Stimulated activated CD4-positive, alpha-beta T cell treated with anti-CD3 and anti-CD28 coated beads, Interleukin-2, amount 100 ng/mL, for 4 hours (primary cell): Measurements from ENCODE around the gene ADRA2B.
A peak's percentile ranks its signal among the peaks of the same experiment; 100 is the strongest.
"Not testable (repeated sequence)": the region's sequence is repeated elsewhere in the genome, so short reads cannot be mapped to it uniquely, and the experiment has no call there.

Experiments used
- DNase-seq: peaks from one replicate; pipeline ENCODE4 v3.0.0-alpha.2; 2020; ENCODE audit warnings: low read depth

ADRA2B gene

DNA sequence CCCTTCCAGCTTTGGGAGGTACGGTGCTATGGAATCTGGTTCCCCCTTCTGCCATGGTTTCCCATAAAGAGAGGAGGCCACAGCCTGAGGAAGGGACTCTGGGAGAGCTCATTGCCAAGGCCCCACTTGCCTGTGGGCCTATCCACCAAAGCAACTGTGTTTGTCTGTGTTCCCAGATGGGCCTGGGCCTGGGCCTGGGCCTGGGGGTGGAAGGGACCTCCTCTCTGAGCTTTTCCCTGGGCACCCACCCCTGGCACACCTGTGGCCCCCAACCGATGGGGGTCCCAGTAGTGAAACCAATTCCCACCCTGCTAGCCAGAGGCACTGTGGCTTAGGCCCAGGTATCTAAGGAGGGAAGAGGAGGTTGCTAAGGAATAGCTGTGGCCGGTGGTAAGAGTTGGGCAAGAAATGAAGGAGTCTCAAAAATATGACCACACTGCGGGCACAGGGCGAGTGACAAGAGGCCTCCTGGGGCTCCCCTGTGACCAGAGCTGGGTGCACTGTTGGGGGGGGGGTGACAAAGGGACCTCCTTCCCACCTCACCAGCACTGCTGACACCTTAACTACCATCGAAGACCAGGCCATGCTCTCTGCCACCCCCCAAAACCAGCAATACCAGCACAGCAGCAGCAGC lies 33.8 kb upstream of the ADRA2B start:
- DNase-seq, result no peak

DNA sequence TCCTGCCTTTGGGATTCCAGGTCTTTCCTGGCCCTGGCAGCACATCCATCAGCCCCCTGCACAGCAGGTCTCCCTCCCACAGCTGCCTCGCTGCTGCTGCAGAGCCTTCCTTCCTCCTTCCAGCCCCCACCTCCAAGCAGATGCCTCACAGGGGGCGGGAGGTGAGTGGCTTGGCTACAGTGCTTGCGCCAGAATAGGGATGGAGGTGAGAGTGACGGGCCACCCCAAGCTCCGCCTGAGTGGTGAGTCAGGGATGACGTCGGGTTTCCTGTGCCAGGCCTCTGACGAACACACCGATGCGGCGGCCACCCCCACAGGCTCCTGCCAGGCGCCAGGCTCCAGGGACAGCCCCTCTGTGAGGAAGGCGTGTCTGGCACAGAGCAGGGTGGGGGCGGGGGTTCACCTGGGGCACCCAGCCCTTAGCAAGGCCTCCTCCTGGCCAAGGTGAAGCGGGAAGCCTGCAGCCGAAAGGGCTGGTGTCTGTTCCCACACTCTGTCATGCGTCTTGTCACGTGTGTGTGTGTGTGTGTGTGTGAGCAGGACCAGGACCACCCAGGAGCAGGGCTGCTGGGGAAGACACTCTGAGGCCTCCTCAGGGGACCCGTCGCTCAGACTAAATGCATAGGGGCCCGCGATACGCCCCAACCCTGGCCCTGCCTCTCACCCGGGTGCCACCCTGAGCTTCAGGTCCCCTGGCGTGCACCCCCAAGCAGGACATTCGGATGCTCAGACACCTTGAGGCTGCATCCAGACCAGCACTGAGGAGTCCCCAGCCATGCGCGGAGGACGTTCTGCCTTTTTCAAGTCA lies 32.2 kb upstream of the ADRA2B start:
- DNase-seq, result peak; percentile 99

DNA sequence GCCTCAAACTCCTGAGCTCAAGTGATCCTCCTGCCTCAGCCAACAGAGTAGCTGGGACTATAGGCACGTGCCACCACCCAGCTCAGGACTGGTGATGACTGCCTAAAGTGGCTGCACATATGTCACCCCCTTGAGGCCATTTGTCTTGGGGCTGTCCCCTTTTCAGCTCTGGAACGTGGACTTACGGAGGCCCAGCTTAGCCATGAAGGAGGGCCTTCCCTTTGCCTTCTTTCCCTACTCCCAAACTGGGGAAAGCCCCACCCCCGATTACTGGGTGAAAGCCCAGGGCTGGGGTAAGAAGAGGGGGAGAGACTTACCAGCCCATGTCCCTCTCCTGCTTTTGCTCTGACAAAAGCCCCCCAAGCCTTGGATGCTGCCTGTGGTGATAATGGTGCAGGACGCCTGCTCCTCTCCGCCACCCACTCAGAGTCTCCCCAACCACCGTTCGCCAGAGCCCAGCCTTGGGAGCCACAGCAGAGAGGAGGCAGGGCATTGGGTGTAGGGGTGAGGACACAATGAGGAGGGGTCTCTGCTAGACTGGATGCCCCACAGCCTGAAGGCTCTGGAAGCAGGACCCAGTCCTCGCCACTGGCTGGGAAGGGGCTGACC lies 31.3 kb upstream of the ADRA2B start:
- DNase-seq, result no peak

- no peak for DNase-seq
Observed at GRCh38 chr2:96146881-96147592, 30.7 kb upstream of the ADRA2B start.

DNA sequence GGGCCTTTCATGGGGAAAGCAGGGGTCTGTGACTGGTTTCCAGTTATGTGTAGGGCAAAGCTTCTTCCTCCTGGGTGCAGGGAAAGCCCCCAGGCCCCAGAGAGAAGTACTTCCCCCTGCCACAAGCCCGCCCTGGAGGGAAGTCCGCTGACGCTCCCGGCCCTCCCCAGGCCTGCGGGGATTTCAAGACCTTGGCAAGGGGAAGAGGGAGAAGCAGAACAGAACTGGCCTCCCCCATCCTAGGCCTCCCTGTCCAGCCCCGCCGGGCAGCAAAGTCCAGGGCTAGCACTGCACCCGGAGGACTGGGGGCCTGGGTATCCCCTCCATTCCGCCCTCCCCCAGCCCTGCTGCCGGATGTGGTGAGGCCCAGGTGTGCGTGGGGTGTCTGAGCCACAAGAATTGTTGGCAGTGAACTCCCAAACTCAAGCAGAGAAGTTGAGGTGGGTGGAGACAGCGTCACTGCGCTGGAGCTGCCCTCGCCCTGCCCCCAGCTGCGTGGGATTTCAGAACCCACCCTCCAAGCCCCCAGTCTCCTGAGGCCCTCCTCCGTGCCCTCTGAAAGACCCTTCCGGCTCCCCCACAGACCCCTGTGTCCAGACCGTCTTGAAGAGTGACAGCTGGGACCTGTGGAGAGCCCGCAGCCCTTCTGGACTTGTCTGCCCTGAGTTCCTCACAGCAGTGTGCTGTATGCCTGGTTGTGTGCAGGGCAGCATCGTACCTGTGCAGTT lies 29.9 kb upstream of the ADRA2B start:
- peak; percentile 88 for DNase-seq

DNA sequence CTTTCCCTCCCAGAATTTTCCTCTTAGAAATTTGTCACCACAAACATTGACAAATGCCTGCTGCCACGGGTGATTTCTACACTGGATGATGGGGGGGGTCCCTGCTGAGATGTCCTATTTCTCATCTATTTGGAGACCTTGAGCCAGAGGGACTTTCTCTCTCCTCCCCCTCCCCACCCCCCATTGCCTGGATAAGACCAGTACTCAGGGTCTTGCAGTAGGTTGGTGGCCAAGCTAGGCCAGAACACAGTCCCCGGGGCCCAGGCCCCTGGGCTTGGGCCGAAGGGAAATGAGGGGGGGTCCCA lies 29.4 kb upstream of the ADRA2B start:
- no peak for DNase-seq

DNA sequence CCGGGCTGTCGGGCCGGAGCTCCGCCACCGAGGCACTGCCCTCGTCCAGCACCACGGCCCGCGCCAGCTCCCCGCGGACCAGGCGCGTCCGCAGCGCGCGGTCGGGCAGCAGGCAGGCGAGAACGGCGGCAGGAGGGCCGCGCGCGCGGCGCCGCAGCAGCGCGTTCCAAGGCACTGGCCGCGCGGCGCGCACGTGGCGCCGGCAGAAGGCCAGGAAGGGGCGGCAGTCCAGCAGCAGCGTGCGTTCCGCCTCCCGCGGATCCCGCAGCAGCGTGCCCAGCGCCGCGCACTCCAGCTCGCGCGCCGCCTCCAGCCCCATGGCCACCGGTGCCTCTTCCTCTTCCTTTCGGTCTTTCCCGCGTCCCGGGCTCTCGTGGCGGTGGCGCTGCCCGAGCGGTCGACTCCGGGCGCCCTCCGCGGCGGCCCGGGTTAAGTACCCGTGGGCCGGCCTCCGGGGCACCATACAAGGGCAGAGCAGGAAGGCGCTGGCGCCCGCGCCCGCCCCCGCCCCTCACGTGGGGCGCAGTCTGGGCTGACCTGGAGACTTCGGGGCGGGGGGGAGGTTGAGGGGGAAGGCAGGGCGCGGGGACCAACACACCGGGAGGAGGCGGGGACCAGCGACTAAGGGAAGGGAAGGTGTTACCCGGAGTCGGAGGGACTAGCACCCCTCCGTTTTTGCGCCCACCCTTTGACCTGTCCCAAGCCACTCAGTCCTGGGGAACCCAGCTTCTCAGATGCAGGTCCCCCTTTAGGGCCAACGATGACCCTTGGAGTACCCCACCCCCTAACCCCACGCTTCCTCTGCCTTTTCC lies 28.9 kb upstream of the ADRA2B start, which contains the start of gene DUSP2:
DUSP2 (minus strand) TSS at position 405 of the 812 bp plus-strand sequence; CDS start at position 319, 86 bp downstream.
- peak; percentile 94 for DNase-seq

DNA sequence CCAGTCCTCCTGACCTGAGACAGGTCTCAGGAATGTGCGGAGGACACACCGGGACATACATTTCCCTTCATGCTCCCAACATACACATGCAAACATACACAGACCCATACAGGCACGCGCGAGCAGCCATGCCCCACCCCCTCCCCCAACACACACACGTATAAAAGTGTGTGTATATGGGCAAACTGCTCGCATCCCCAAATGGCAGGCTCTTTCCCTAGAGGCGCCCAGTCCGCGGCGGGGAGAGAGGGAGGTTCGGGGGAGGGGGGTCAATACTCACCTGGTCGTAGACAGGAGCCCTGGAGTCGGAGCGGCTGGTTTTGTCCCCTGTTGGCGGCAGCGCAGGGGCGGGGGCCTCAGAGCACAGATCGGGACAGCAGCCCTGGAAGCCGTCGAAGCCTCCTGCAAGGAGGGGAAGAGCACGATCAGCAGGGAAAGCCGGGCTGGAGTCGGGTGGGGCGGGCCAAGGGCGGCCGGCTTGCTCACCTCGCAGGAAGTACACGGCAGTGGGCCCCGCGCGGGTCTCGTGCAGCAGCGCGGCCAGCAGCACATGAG lies 28.2 kb upstream of the ADRA2B start:
- DNase-seq, result no peak

- DNase-seq, result no peak
Observed at GRCh38 chr2:96143848-96144480, 27.6 kb upstream of the ADRA2B start.

DNA sequence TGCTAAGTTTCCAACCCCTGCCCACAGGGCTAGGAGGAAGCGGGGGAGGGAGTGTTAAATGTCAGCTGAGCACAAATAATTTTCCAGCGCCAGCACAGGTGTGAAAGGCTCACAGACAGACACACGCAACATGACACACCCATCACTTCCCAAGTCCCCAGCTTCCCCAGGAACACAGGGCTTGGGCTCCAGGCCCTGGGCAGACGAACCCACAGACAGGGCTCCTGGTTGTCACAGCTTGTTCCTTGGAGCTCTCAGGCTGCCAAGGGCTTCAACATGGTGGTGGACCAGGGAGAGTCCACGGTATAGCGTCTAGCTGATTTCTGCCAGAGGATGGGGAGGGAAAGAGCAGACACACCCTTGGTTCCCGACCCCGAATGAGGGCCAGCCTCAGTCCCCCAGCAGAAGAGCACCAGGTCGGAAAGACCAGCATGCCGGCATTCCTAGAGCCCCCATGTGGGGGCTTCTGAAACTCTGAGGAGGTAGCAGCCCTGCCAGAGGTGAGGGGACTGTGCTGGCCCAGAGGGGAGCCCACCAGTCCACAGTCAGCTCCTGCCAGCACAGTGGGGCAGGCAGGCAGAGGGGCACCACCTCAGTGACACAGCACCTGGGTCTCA lies 27.0 kb upstream of the ADRA2B start:
- DNase-seq, result no peak

GRCh38 chr2:96142217-96143113 lies 26.1 kb upstream of the ADRA2B start:
- DNase-seq, result peak; percentile 74

- DNase-seq, result not testable (repeated sequence)
Observed at GRCh38 chr2:96141624-96141967, 25.2 kb upstream of the ADRA2B start.

DNA sequence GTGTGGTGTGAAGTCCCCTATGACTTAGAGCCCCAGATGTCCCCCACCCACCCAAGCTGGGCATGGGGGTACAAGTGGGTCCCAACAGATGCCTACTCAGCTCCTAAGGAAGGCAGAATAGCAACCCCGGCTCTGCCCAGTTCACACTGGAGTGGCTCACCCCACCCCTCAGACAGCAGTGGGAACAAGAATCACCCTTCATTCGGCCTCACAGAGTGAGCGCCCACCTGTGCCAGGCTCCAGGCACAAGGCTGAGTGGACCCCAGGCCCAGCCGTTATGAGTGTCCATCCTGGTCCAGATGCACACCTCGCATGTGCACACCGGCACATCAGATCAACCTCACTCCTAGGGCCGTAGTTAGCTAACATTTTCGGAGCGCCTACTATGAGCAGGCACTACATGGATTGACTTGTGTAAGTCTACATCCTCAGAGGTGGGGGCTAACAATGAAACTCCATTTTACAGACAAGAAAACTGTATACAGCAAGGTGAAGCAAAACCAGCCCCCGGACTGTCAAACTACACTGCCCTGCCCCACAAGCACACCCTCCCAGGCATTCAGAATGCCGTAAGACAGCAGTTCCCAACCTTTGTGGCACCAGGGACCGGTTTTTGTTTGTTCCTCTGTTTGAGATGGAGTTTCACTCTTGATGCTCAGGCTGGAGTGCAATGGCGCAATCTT lies 24.7 kb upstream of the ADRA2B start:
- no peak for DNase-seq

DNA sequence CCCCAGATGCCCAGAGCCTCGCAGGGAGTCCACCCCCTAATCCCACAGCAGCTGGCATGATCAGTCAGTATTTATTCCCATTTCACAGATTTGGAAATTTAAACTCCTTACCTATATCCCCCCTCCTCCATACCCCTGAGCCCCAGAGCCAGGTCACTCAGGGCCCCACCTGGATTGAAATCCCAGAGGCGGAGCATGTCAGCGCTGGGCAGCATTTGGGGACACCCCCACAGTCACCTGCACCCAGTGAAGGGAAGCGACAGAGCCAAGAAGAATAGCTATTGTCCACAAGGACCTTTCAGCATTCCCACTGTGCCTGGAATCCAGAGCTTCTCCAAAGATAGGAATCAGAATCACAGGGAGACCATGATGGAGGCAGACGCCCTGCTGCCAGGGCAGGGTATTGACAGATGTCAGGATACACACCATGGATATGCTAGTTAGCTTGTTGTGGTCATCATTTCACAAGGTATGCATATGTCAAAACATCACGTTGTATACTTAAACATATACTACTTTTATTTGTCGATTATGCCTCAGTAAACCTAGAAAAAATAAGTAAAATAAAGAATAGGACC lies 22.9 kb upstream of the ADRA2B start:
- no peak for DNase-seq

GRCh38 chr2:96138179-96139145 lies 22.1 kb upstream of the ADRA2B start, which contains the start of gene ASTL:
Gene ASTL, minus strand, starts transcription at chr2:96138502. Its CDS starts 66 bp downstream, at chr2:96138436.
- no peak for DNase-seq

- DNase-seq, result no peak
Observed at GRCh38 chr2:96137321-96138178, 21.2 kb upstream of the ADRA2B start.
